GM23338 (cell line): ENCODE measurements around the gene ZNRF1. TPM values are rescaled to one million over a fixed set of nuclear protein-coding genes. Genes with fewer than 3 reads are reported as not detected.

ENCODE experiments used
- ATAC-seq: fragments of 200-7000 bp; cut with Tn5 transposase; 3 replicates; pipeline ENCODE4 v1.9.1; 2020
- DNase-seq: peaks from one replicate; pipeline ENCODE4 v3.0.0-alpha.2; 2015; ENCODE audit warnings: low spot score
- H2AFZ ChIP-seq: fragments of 200-600 bp; sonication (generic); 2 replicates; pipeline ENCODE4 v1.8.0; 2016; ENCODE audit warnings: antibody characterized with exemption, mild to moderate bottlenecking, moderate library complexity
- H3F3A ChIP-seq: fragments of 200-600 bp; sonication (generic); replicated peaks from 2 replicates; pipeline ENCODE4 v1.8.0; 2017; ENCODE audit warnings: antibody characterized with exemption, mixed run types, low read depth
- H3K27ac ChIP-seq: fragments of 200-600 bp; sonication (generic); 2 replicates; pipeline ENCODE4 v1.6.1; 2016; ENCODE audit warnings: low read depth
- H3K27me3 ChIP-seq: fragments of 200-600 bp; sonication (generic); 2 replicates; pipeline ENCODE4 v1.8.0; 2016; ENCODE audit warnings: mild to moderate bottlenecking, mixed run types, moderate library complexity; ENCODE audit not compliant: insufficient read depth
- H3K36me3 ChIP-seq: fragments of 200-600 bp; sonication (generic); 2 replicates; pipeline ENCODE4 v1.8.0; 2016; ENCODE audit warnings: mild to moderate bottlenecking; ENCODE audit not compliant: insufficient read depth
- H3K4me1 ChIP-seq: fragments of 200-600 bp; sonication (generic); 2 replicates; pipeline ENCODE4 v1.8.0; 2016; ENCODE audit warnings: mild to moderate bottlenecking, moderate library complexity; ENCODE audit not compliant: insufficient read depth
- H3K4me2 ChIP-seq: fragments of 200-600 bp; sonication (generic); 2 replicates; pipeline ENCODE4 v1.7.1; 2017; ENCODE audit warnings: mixed run types
- H3K4me3 ChIP-seq: fragments of 200-600 bp; sonication (generic); 2 replicates; pipeline ENCODE4 v1.6.1; 2016; ENCODE audit warnings: mixed run types
- H3K79me2 ChIP-seq: fragments of 200-600 bp; sonication (generic); replicated peaks from 2 replicates; pipeline ENCODE4 v1.8.0; 2017; ENCODE audit warnings: mild to moderate bottlenecking; ENCODE audit not compliant: insufficient read depth
- H3K9me2 ChIP-seq: fragments of 200-600 bp; sonication (generic); 2 replicates; pipeline ENCODE4 v1.8.0; 2017; ENCODE audit not compliant: insufficient read depth
- H4K20me1 ChIP-seq: fragments of 200-600 bp; sonication (generic); replicated peaks from 2 replicates; pipeline ENCODE4 v1.8.0; 2017; ENCODE audit warnings: mild to moderate bottlenecking; ENCODE audit not compliant: insufficient read depth
- H3K27ac Mint-ChIP-seq: 2 replicates; pipeline ENCODE4 v1.8.0; 2020; ENCODE audit warnings: inconsistent platforms, mild to moderate bottlenecking, moderate library complexity, mixed read lengths
- H3K27me3 Mint-ChIP-seq: 3 replicates; pipeline ENCODE4 v1.8.0; 2022; ENCODE audit warnings: low read depth, mild to moderate bottlenecking, moderate library complexity, mixed read lengths, inconsistent platforms; ENCODE audit not compliant: insufficient read depth, poor library complexity
- H3K36me3 Mint-ChIP-seq: 3 replicates; pipeline ENCODE4 v1.8.0; 2021; ENCODE audit warnings: low read depth, mild to moderate bottlenecking, inconsistent platforms, moderate library complexity, mixed read lengths
- H3K4me1 Mint-ChIP-seq: 3 replicates; pipeline ENCODE4 v1.8.0; 2020; ENCODE audit warnings: mild to moderate bottlenecking, inconsistent platforms, mixed read lengths
- H3K4me3 Mint-ChIP-seq: 3 replicates; pipeline ENCODE4 v1.8.0; 2021; ENCODE audit warnings: moderate library complexity, mild to moderate bottlenecking, inconsistent platforms, mixed read lengths
- H3K9me3 Mint-ChIP-seq: 3 replicates; pipeline ENCODE4 v1.8.0; 2020; ENCODE audit warnings: moderate library complexity, mild to moderate bottlenecking, inconsistent platforms, mixed read lengths
- CREB1 ChIP-seq: fragments of 250-450 bp; sonication (Bioruptor Pico); IDR thresholded peaks from 2 replicates; pipeline ENCODE4 v1.5.0; 2020; ENCODE audit warnings: low read depth, mild to moderate bottlenecking, moderate library complexity
- EZH2 ChIP-seq: fragments of 200-600 bp; sonication (generic); IDR thresholded peaks from one replicate; pipeline ENCODE4 v1.8.0; 2017; ENCODE audit warnings: antibody characterized with exemption, mild to moderate bottlenecking, low read depth; ENCODE audit not compliant: unreplicated experiment
- EZH2phosphoT487 ChIP-seq: fragments of 200-600 bp; sonication (generic); IDR thresholded peaks from one replicate; pipeline ENCODE4 v1.8.1; 2018; ENCODE audit warnings: antibody characterized with exemption; ENCODE audit not compliant: unreplicated experiment
- JUNB ChIP-seq: IDR thresholded peaks from one replicate; pipeline ENCODE4 v1.6.1; 2016; ENCODE audit warnings: antibody characterized with exemption; ENCODE audit not compliant: unreplicated experiment
- NANOG ChIP-seq: IDR thresholded peaks from 2 replicates; pipeline ENCODE4 v1.6.1; 2016; ENCODE audit warnings: antibody characterized with exemption, borderline replicate concordance
- POLR2AphosphoS5 ChIP-seq: IDR thresholded peaks from 2 replicates; pipeline ENCODE4 v1.6.1; 2016; ENCODE audit warnings: antibody characterized with exemption, low read depth
- STAT1 ChIP-seq: IDR thresholded peaks from one replicate; pipeline ENCODE4 v1.6.1; 2016; ENCODE audit warnings: antibody characterized with exemption; ENCODE audit not compliant: unreplicated experiment
- ZNF114 ChIP-seq: fragments of 250-450 bp; sonication (Bioruptor Pico); IDR thresholded peaks from 2 replicates; pipeline ENCODE4 v1.5.0; 2020; ENCODE audit warnings: mild to moderate bottlenecking, moderate library complexity
- ZNF331 ChIP-seq: fragments of 250-450 bp; sonication (Bioruptor Pico); IDR thresholded peaks from 2 replicates; pipeline ENCODE4 v1.5.0; 2020; ENCODE audit warnings: low read depth, mild to moderate bottlenecking, moderate library complexity
- polyA plus RNA-seq: library from polyadenylated mRNA; unstranded; fragments of >200 nt; fragmentation: Nextera tagmentation; extraction: Ambion mirVana; gene quantifications from 2 replicates; pipeline ENCODE4 v1.2.1, GENCODE V29; 2016
- total RNA-seq: library from RNA; depleted of rRNA; stranded (reverse); fragments of >200 nt; shearing (Covaris generic); gene quantifications from 2 replicates; pipeline ENCODE4 v1.2.3, GENCODE V29; 2014
- TF ChIP-seq, protein P1 (sequence below): IDR thresholded peaks from 2 replicates; pipeline ENCODE4 v1.6.1; 2016; ENCODE audit warnings: antibody characterized with exemption
- TF ChIP-seq, protein P2 (sequence below), 2 experiments: fragments of 200-600 bp in 1 of 2; sonication (generic) in 1 of 2; conservative IDR thresholded peaks; 2 replicates each; pipeline versions ENCODE4 v1.5.1 to v1.6.1; 2016 to 2017; ENCODE audit warnings: antibody characterized with exemption in 2 of 2, low read depth in 2 of 2, mild to moderate bottlenecking in 2 of 2, moderate library complexity in 1 of 2
- TF ChIP-seq, protein P3 (sequence below): fragments of 250-450 bp; sonication (Bioruptor Pico); IDR thresholded peaks from 2 replicates; pipeline ENCODE4 v1.5.0; 2020; ENCODE audit warnings: mild to moderate bottlenecking, moderate library complexity
- TF ChIP-seq, protein P4 (sequence below): IDR thresholded peaks from one replicate; pipeline ENCODE4 v1.6.1; 2018; ENCODE audit warnings: antibody characterized with exemption; ENCODE audit not compliant: unreplicated experiment

Gene ZNRF1
- total and polyA plus RNA-seq, 2 experiments from 2014 or later, result 22.4 to 42.1 TPM

DNA sequence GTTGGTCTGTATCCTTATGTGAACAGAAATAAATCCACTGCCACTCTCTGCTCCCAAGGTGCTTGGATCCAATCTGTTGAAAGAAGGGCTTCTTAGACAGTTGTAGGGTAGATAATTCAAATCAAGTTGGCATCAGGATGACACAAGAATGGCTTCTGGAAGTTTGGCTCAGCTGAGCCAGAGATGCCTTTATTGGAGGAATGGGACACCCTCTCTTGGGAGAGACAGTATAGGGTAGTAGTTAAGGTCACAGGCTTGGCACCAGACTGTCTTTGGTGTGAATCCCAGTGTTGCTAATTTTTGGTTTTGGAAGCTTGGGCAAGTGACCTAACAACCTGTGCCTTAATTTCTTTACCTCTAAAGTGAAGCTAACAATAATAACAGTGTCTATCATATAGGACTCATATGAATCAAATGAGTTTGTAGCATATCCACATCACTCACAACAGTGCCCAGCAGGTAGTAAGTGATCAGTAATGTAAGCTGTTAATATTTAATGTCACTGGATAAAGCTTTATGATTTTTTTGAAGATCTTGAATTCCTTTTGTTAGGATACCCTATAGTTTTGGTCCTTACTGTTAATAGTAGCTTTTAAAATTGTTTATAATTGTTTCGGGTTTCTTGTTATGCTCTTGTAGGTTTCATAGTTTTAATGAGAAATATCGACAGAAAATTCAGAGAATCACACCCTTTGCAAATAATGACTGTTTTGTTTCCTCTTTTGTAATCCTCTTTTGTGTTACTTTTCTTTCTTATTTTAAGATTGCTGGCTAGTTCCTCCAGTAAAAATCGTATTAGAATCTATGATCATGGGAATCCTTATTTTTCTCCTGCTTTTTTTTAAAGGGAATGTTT is 19.1 kb downstream of the ZNRF1 start:
- Mint-ChIP-seq H3K27ac (no peak overlapping the region), H3K4me1 (peaks cover 8% of the 10 kb centered on the region; the same call in 2 of the 3 replicates), H3K27me3 (peaks cover 5% of the 10 kb centered on the region), H3K36me3 (peaks cover 33% of the 10 kb centered on the region), H3K4me3 (no peak overlapping the region), H3K9me3 (peaks cover 26% of the 10 kb centered on the region)
- no peak for DNase-seq
- H3K9me2 ChIP-seq, result no peaks in the 10 kb centered on the region
- peaks cover 100% of the 10 kb centered on the region for H3K79me2 ChIP-seq
- no peaks in the 10 kb centered on the region for H3F3A ChIP-seq
- ATAC-seq, result no peak
- H3K4me1 ChIP-seq, result 0 out of 2 replicates have a peak, but pooled peaks cover 3% of the 10 kb centered on the region
- no peaks in the 10 kb centered on the region for H3K36me3 ChIP-seq
- TF ChIP-seq EZH2phosphoT487 (no peak), NANOG (no peak), STAT1 (no peak), EZH2 (no peak), CREB1 (CRISPR knock-in tag) (no peak), POLR2AphosphoS5 (no peak), ZNF114 (CRISPR knock-in tag) (no peak), ZNF331 (CRISPR knock-in tag) (no peak), JUNB (no peak)
- TF ChIP-seq, protein P1, sequence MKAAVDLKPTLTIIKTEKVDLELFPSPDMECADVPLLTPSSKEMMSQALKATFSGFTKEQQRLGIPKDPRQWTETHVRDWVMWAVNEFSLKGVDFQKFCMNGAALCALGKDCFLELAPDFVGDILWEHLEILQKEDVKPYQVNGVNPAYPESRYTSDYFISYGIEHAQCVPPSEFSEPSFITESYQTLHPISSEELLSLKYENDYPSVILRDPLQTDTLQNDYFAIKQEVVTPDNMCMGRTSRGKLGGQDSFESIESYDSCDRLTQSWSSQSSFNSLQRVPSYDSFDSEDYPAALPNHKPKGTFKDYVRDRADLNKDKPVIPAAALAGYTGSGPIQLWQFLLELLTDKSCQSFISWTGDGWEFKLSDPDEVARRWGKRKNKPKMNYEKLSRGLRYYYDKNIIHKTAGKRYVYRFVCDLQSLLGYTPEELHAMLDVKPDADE, result no peak
- TF ChIP-seq, protein P2, sequence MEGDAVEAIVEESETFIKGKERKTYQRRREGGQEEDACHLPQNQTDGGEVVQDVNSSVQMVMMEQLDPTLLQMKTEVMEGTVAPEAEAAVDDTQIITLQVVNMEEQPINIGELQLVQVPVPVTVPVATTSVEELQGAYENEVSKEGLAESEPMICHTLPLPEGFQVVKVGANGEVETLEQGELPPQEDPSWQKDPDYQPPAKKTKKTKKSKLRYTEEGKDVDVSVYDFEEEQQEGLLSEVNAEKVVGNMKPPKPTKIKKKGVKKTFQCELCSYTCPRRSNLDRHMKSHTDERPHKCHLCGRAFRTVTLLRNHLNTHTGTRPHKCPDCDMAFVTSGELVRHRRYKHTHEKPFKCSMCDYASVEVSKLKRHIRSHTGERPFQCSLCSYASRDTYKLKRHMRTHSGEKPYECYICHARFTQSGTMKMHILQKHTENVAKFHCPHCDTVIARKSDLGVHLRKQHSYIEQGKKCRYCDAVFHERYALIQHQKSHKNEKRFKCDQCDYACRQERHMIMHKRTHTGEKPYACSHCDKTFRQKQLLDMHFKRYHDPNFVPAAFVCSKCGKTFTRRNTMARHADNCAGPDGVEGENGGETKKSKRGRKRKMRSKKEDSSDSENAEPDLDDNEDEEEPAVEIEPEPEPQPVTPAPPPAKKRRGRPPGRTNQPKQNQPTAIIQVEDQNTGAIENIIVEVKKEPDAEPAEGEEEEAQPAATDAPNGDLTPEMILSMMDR (conservative IDR thresholded peaks at IDR 0.05; ENCODE audit: low read depth in 2 of 2), result no peak
- TF ChIP-seq, protein P3, sequence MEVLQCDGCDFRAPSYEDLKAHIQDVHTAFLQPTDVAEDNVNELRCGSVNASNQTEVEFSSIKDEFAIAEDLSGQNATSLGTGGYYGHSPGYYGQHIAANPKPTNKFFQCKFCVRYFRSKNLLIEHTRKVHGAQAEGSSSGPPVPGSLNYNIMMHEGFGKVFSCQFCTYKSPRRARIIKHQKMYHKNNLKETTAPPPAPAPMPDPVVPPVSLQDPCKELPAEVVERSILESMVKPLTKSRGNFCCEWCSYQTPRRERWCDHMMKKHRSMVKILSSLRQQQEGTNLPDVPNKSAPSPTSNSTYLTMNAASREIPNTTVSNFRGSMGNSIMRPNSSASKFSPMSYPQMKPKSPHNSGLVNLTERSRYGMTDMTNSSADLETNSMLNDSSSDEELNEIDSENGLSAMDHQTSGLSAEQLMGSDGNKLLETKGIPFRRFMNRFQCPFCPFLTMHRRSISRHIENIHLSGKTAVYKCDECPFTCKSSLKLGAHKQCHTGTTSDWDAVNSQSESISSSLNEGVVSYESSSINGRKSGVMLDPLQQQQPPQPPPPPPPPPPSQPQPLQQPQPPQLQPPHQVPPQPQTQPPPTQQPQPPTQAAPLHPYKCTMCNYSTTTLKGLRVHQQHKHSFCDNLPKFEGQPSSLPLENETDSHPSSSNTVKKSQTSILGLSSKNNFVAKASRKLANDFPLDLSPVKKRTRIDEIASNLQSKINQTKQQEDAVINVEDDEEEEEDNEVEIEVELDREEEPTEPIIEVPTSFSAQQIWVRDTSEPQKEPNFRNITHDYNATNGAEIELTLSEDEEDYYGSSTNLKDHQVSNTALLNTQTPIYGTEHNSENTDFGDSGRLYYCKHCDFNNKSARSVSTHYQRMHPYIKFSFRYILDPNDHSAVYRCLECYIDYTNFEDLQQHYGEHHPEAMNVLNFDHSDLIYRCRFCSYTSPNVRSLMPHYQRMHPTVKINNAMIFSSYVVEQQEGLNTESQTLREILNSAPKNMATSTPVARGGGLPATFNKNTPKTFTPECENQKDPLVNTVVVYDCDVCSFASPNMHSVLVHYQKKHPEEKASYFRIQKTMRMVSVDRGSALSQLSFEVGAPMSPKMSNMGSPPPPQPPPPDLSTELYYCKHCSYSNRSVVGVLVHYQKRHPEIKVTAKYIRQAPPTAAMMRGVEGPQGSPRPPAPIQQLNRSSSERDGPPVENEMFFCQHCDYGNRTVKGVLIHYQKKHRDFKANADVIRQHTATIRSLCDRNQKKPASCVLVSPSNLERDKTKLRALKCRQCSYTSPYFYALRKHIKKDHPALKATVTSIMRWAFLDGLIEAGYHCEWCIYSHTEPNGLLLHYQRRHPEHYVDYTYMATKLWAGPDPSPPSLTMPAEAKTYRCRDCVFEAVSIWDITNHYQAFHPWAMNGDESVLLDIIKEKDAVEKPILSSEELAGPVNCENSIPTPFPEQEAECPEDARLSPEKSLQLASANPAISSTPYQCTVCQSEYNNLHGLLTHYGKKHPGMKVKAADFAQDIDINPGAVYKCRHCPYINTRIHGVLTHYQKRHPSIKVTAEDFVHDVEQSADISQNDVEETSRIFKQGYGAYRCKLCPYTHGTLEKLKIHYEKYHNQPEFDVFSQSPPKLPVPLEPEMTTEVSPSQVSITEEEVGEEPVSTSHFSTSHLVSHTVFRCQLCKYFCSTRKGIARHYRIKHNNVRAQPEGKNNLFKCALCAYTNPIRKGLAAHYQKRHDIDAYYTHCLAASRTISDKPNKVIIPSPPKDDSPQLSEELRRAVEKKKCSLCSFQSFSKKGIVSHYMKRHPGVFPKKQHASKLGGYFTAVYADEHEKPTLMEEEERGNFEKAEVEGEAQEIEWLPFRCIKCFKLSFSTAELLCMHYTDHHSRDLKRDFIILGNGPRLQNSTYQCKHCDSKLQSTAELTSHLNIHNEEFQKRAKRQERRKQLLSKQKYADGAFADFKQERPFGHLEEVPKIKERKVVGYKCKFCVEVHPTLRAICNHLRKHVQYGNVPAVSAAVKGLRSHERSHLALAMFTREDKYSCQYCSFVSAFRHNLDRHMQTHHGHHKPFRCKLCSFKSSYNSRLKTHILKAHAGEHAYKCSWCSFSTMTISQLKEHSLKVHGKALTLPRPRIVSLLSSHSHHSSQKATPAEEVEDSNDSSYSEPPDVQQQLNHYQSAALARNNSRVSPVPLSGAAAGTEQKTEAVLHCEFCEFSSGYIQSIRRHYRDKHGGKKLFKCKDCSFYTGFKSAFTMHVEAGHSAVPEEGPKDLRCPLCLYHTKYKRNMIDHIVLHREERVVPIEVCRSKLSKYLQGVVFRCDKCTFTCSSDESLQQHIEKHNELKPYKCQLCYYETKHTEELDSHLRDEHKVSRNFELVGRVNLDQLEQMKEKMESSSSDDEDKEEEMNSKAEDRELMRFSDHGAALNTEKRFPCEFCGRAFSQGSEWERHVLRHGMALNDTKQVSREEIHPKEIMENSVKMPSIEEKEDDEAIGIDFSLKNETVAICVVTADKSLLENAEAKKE (CRISPR knock-in tag), result no peak
- TF ChIP-seq, protein P4, sequence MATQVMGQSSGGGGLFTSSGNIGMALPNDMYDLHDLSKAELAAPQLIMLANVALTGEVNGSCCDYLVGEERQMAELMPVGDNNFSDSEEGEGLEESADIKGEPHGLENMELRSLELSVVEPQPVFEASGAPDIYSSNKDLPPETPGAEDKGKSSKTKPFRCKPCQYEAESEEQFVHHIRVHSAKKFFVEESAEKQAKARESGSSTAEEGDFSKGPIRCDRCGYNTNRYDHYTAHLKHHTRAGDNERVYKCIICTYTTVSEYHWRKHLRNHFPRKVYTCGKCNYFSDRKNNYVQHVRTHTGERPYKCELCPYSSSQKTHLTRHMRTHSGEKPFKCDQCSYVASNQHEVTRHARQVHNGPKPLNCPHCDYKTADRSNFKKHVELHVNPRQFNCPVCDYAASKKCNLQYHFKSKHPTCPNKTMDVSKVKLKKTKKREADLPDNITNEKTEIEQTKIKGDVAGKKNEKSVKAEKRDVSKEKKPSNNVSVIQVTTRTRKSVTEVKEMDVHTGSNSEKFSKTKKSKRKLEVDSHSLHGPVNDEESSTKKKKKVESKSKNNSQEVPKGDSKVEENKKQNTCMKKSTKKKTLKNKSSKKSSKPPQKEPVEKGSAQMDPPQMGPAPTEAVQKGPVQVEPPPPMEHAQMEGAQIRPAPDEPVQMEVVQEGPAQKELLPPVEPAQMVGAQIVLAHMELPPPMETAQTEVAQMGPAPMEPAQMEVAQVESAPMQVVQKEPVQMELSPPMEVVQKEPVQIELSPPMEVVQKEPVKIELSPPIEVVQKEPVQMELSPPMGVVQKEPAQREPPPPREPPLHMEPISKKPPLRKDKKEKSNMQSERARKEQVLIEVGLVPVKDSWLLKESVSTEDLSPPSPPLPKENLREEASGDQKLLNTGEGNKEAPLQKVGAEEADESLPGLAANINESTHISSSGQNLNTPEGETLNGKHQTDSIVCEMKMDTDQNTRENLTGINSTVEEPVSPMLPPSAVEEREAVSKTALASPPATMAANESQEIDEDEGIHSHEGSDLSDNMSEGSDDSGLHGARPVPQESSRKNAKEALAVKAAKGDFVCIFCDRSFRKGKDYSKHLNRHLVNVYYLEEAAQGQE, result no peak
- H3K4me2 ChIP-seq, result no peak overlapping the region
- peaks cover 32% of the 10 kb centered on the region for H4K20me1 ChIP-seq
- no peaks in the 10 kb centered on the region for H3K27me3 ChIP-seq
- H3K4me3 ChIP-seq, result no peak overlapping the region
- H3K27ac ChIP-seq, result no peak overlapping the region
- H2AFZ ChIP-seq, result no peak overlapping the region
